Measurements from ENCODE around the gene KRT12.
"Not testable (repeated sequence)": the region's sequence is repeated elsewhere in the genome, so short reads cannot be mapped to it uniquely, and the experiment has no call there.

Gene KRT12

GRCh38 chr17:40883626-40884334 lies 16.8 kb upstream of the KRT12 start:
- DNase-seq: no peak

GRCh38 chr17:40883031-40883430 lies 16.0 kb upstream of the KRT12 start:
- no peak for DNase-seq

DNA sequence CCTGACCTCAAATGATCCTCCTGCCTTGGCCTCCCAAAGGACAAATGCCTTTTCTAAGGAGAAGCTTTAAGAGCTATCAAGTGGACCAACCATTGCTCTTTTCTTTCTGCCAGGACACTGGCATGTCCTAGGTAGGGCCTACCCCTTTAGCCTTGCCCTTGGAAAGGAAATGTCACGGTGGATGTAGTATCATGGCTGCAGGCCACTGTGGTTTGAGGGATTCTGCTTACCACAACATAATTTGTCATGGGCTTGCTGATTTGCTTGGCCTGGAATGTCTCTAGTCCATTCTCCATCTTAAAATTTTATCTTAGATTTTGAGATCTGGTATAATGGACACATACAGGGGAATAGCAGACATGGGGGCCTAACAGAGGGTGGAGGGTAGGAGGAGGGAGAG lies 12.0 kb upstream of the KRT12 start:
- no peak for DNase-seq

DNA sequence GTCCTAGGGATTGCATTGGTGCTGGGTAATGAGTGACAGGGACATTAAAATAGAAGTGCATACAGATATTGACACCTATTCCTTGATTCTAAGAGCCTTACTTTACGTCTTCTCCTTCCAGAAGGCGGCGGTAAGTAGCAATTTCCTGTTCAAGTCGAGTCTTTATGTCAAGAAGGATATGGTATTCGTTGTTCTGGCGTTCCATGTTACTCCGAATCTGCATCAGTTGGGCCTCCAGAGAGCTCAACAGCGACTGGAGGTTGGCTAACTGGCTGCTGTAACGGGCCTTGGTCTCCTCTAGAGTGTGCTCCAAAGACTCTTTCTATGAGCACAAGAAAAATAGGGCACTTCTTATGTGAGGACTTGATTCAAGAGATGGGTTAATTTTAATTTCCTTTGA lies 11.0 kb upstream of the KRT12 start:
- DNase-seq: no peak

DNA sequence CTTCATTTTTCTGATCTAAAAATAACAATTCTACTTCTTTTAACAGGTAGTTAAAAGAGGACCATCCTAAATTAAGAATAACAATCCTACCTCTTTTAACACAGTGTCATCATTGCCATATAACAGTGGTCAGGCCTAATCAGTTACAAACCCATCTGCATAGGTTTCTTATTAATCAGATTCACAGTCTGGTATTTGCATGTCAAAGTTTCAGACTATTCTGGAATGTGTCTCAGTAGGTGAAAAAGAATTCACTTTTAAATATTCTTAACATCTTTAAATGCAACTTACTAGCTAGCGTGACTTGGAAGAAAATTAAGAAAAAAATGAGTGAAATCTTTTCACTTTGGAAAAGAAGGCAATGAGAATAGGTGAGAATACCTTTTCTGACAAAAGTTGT lies 6.8 kb upstream of the KRT12 start:
- DNase-seq: no peak

DNA sequence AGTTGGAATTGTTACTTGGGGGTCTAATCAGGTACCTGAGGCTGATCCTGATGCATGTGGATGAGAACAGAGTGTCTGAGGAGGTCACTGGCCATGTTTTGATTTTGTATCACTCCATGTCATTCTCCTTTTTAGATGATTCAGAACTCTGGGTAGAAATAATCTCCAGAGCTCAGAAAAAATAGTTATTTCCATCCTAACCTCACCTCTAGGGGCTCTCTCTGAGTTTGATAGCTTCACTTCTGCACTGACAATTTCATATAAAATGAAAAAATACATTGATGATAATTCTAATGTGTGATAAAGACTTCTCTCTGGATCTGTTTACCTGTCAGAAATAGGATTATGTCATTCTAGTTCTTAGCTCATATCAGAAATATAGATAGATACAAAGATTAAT lies 6.2 kb upstream of the KRT12 start:
- DNase-seq: no peak

DNA sequence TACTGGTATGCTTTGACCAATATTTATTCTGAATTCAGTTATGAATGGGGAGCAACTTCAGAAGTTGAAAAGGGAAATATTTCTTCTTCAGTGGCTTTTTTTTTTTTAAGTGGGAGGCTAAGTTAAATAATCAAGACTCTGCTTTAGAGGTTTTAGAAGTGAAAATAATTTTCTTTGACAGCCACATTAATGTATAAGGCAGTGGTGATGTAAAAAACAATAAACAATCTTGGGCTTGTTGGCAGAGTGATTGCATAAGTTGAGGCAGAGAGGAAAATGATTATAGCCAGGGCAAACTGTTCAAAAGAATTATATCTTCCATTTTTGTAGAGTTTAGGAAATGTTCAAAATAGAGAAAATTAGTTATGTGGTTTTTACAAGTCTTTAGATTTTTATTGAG lies 5.4 kb upstream of the KRT12 start:
- DNase-seq: no peak

GRCh38 chr17:40871316-40871715 lies 4.3 kb upstream of the KRT12 start:
- no peak for DNase-seq

GRCh38 chr17:40870136-40870535 lies 3.1 kb upstream of the KRT12 start:
- no peak for DNase-seq

DNA sequence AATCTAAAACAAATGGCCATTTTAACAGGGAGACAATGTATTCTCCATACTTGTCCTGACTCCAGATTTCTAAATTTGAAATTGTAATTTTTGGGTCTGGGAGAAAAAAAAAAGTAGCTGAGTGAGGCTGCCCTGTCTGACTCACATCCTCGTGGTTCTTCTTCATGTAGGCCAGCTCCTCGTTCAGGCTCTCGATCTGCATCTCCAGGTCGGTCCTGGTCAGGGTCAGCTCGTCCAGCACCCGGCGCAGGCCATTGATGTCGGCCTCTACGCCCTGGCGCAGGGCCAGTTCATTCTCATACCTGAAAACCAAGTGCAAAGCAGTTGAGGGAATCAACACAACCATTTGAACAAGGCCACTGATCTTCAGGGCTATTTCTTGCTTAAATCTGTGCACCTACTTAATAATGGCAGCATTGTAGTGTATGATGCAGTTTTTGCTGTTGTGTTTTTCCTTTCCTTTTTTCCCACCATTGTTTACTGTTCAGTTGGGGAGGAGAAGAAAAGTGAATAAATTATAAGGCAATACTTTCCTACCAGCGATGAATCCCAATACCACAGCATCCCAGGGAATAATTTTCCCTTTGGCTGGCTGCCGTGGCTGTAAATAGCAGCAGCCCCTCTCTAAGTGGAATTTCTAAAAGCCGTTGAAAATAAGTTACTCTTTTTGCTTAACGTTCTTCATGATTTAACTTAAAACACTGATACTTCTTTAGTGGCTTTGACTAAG lies 2.2 kb downstream of the KRT12 start:
- DNase-seq: no peak

GRCh38 chr17:40862985-40863733 lies 3.9 kb downstream of the KRT12 start:
- DNase-seq: no peak

DNA sequence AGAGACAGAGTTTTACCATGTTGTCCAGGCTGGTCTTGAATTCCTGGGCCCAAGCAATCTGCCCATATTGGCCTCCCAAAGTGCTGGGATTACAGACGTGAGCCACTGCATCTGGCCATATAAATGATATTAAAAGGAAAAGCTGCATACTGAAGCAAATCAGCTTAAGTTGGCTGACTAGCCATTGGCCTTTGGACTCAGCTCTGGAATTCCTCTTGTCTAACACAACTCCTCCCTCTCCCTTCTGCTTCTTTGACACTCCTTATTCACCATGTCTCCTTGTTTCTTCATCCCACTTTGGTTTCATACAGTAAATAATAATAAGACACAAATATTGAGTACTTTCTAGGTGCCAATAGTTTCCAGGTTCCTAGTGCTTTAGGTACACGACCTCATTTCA lies 7.5 kb downstream of the KRT12 start:
- no peak for DNase-seq

GRCh38 chr17:40858667-40859066 lies 8.4 kb downstream of the KRT12 start:
- not testable (repeated sequence) for DNase-seq

DNA sequence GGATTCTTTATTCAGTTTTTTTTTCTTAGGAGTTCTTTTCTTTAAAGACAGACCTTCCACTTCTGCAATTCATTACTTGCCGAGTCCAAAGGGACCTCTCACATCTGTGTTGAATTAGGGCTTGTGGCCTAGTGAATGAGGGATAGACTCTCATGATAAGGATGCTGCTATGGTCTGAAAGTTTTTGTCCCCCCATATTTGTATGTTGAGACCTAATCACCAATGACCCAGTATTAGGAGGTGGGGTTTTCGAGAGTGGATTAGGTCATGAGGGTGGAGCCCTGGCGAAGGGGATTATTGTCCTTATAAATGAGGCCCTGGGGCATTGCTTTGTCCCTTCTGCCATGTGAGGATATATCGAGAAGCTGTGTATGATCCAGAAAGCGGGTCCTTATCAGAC lies 9.5 kb downstream of the KRT12 start:
- no peak for DNase-seq

DNA sequence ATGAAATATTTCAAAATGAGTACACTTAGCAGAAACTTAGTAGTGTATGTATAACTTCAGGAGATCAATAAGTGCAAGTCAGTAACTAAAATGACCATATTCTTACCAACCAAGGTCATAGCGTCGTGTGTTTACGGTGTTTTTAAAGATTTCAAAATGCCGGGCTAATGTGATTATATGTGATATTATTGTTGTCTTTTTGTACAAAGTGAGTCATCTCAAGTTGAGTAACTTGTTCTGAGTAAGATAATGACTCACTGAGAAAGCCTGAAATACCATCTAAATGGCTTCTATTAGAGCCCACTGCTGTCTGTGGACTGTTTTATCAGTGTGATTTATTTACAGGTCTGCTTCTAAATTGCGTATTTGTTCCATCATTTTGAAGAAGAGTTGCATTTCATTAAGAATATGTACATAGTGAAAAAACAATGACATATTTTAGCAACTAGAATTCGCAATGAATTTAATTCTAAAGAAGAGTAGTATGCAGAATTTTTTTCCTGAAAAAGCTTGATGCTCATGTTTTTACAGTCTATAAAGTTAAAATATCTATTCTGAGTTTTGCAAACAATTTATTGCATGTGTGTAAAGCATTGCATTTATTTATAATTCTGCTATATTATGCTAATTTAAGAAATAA lies 12.7 kb downstream of the KRT12 start:
- DNase-seq: no peak

DNA sequence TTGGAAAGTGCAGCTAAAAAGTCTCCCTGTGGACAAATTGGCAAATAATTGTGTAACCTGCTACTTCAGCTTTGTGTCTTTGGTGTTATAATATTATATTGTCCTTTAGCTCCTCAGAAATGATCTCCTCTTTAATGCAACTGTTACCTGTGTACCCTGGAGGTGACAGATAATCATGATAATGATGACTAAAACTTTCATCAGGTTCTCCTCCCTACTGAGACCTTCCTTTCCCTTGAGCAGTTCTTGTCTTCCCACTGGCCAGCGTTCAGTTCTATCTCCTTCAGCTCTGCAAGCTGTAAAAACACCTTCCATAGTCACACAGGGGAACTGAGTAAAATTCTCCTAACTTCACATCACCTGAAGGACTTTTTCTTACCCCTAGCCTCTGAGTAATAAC lies 14.7 kb downstream of the KRT12 start:
- no peak for DNase-seq

DNA sequence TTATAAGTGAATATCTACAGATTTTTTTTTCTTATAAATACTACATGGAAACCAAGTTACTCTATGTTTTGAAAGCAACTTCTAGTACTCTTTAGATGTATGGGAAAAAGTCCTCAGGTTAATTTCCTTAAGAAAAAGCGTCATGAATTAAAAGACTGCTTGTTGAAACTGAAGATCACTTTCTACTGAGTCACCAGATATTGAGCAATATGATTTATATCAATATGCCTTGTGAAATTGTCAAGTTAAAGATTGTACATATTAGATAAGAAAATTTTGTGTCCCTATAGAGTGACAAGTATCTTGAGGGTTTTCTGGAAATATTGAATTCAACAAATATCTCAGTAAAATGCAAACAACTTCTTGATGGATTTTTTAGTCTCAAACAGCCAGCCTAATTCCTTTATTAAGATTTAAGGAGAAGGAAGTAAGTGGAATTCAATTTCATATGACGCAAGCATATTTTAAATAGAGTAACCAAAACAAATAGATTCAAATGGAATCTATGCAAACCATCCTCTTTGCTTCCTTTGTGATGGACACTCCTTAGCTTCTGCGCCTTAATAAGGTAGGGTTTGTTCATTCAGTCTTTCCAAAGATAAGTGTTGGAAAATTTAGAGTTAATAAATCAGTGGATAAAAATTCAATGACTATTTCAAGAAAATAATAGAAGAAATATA lies 16.6 kb downstream of the KRT12 start:
- DNase-seq: no peak

GRCh38 chr17:40849723-40850122 lies 17.3 kb downstream of the KRT12 start:
- DNase-seq: no peak

DNA sequence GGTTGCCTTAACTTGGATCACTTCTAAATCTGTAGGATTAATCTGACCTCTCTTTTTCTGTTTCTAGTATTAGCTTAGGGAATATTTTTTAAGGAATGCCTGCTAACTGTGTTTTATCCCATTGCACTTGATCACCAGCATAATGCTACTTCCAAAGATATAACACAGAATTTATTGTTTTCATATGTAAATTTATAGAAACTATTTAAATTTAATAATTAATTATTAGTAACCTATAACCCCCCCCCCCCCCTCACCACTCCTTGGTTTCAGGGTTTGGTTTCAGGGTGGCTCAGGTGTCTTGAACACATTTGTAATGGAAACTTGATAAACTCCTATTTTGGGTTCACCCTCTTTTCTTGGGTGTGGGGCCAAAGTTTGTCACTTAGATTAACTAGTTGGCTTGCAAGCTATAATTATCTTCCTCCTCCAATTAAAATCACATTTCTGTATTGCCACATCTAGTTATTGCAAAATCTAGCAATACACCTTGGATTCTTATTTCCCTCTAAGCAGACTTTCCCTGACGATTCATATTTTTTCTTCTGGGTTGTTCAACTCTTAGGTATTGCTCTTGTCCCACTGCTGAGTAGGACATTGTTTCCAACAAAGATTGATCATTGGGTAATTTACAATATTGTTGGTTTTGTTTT lies 18.3 kb downstream of the KRT12 start:
- DNase-seq: no peak

DNA sequence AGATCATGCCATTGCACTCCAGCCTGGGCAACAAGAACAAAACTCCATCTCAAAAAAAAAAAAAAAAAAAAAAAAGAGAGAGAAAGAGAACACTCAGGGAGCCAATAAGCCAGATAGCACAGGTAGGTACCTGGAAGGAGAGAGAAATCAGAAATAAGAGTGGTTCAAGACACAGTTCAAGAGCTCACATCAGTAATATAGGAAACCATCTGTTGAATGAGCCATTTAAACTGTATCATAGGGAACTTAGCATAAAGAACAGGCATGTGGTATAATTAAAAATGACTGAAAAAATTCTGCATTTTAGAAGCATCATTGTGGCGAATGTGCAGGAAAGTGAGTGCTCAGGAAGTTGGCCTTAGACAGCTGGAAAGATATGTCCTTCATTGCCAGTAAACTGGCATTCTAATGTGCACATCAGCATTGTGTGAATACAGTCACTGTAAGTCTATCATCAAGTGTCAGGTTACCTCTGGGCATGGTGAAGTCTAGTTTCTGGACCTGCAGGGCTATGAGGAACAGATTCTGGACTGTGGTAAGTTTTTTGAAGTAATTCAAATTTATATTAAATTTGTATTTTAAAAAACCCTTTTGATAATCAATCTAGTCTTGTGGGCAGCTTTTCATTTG lies 20.4 kb downstream of the KRT12 start:
- no peak for DNase-seq

GRCh38 chr17:40844671-40845107 lies 22.3 kb downstream of the KRT12 start:
- DNase-seq: no peak

GRCh38 chr17:40843242-40843641 lies 23.8 kb downstream of the KRT12 start:
- DNase-seq: no peak

Measured in CD4-positive, alpha-beta T cell treated with Interleukin-6 for 4 hours (primary cell).